ENCODE measurements around the gene WDR75. TPM values are rescaled to one million over a fixed set of nuclear protein-coding genes. Genes with fewer than 3 reads are reported as not detected.

Gene WDR75
- total RNA-seq, 1 donor from 2014 or later = 90.7 TPM

DNA sequence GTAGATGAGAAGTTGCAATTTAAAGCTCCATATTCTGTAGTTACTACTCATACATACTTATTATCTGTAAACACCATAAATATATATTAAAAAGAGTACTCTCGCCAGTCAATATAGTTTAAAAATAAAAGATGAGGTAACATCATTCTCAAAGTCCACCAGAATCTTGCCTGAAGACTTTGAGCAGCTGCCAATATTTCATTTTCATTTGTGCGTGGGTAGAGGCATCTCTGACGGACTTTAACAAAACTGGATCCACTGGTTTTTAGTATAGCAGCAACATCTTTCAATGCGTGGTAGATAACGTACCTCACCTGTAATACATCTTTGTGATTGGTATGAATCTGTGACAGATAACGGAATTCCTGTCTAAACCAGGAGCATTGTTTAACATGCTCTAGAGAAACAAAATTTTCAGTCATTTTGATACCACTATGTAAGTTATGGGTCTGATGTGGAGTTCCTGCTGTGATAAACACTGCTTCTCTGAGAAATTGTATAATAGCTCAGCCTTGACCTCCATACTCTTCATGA, 45.0 kb downstream of the WDR75 start:
- no peak overlapping the region for H3K27ac Mint-ChIP-seq
- H3K4me1 Mint-ChIP-seq (ENCODE audit: low read depth) = no peaks in the 10 kb centered on the region
- DNase-seq (ENCODE audit: low spot score) = no peak
- no peaks in the 10 kb centered on the region for H3K9me3 Mint-ChIP-seq
- H3K27me3 Mint-ChIP-seq (ENCODE audit: low read depth) = peaks cover 1% of the 10 kb centered on the region
- no peaks in the 10 kb centered on the region for H3K36me3 Mint-ChIP-seq (ENCODE audit: low read depth)
- H3K4me3 Mint-ChIP-seq (ENCODE audit: low read depth) = no peak overlapping the region
- intact Hi-C loops (cut with micrococcal nuclease) = no loop called here

DNA sequence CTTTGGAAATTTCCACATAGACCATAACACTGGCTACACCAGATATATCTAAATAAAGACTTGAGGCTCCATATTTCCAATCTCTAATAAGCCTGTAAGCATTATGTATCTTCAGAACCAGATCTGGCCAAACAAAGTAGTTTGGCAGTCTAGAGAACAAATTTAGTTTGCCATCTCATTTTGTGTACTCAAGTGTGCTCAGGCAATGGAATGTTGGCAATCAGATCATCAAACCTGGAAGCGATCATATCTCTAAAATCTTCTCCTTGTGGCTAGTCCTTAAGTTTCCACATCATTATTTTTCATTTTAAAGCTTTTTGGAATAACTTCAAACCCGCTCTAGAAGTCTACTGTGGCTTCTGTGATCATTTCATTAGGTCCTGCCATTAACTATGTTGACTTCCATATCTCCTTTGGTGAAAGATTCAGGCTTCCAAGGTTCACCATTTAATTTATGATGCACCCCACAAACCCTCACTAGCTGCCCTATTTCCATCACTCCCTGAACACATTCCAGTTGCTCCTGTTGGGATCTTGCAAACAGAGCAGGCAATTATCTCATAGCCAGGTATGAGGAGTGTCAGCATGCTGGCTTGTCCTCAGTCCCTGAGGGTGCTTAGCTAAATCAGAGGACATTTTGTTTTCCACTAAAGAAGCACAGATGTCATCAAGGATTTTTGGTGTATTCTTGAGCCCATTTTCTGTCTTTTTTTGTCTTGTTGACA, 46.2 kb downstream of the WDR75 start:
- H3K36me3 Mint-ChIP-seq (ENCODE audit: low read depth) = no peaks in the 10 kb centered on the region
- intact Hi-C loops (cut with micrococcal nuclease) = no loop called here
- no peaks in the 10 kb centered on the region for H3K4me1 Mint-ChIP-seq (ENCODE audit: low read depth)
- no peak overlapping the region for H3K4me3 Mint-ChIP-seq (ENCODE audit: low read depth)
- no peaks in the 10 kb centered on the region for H3K9me3 Mint-ChIP-seq
- no peak overlapping the region for H3K27ac Mint-ChIP-seq
- H3K27me3 Mint-ChIP-seq (ENCODE audit: low read depth) = peaks cover 1% of the 10 kb centered on the region
- DNase-seq (ENCODE audit: low spot score) = no peak

DNA sequence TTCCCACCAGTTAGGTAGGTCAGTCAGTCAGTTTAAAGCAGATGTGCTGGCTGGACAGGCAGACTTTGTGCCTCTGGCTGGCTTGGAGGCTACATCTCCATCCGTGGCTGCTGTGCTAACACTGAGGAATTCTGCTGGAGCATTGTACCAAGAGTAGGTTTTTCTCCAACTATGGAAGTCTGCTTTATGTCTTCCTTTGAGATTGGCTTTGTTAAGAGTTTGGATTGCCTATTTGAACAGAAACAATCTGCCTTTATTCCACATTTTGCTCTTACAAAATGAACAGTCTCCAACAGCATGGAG, 46.7 kb downstream of the WDR75 start:
- no peak overlapping the region for H3K27ac Mint-ChIP-seq
- H3K9me3 Mint-ChIP-seq = no peaks in the 10 kb centered on the region

DNA sequence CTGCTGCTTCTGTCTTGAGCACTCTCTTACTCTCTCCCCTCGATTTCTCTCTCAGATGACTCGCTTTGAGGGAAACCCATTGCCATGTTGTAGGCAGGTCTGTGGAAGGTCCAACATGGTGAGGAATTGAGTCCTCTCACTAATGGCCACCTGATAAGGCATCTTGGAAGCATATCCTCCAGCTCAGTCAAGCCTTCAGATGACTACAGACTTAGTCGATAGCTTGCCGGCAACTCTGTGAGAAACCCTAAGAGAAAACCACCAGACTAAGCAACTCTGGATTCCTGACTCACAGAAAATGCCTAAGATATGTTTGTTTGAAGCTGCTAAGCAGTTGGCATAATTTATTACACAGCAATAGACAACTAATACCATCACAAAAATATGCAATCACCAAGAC, 51.2 kb downstream of the WDR75 start:
- Mint-ChIP-seq H3K4me3 (ENCODE audit: low read depth) (no peak overlapping the region), H3K27me3 (ENCODE audit: low read depth) (peaks cover 3% of the 10 kb centered on the region), H3K9me3 (no peaks in the 10 kb centered on the region), H3K4me1 (ENCODE audit: low read depth) (no peaks in the 10 kb centered on the region), H3K27ac (no peak overlapping the region), H3K36me3 (ENCODE audit: low read depth) (no peaks in the 10 kb centered on the region)
- DNase-seq (ENCODE audit: low spot score) = no peak
- intact Hi-C loops (cut with micrococcal nuclease) = no loop called here

More for the DNA sequence above, 46.7 kb downstream of the WDR75 start:
- intact Hi-C loops (cut with micrococcal nuclease) = no loop called here
- Mint-ChIP-seq H3K36me3 (ENCODE audit: low read depth) (no peaks in the 10 kb centered on the region), H3K4me3 (ENCODE audit: low read depth) (no peak overlapping the region), H3K27me3 (ENCODE audit: low read depth) (peaks cover 2% of the 10 kb centered on the region), H3K4me1 (ENCODE audit: low read depth) (no peaks in the 10 kb centered on the region)
- DNase-seq (ENCODE audit: low spot score) = no peak

DNA sequence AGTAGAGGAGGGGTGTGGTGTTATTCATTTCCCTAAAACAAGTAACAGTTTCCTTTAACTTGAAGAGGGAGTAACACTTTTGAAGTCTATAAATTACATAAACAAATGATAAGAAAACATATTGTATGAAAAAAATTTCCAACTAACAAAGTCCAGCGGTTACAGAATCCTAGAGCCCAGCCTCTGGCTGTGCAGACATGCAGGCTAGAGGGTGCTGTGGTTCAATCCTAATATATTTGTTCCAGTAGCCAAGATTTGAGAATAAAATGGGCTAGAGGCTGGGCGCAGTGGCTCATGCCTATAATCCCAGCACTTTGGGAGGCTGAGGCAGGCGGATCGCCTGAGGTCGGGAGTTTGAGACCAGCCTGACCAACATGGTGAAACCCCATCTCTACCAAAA, 56.9 kb downstream of the WDR75 start:
- Mint-ChIP-seq H3K27ac (no peak overlapping the region), H3K4me3 (ENCODE audit: low read depth) (no peak overlapping the region), H3K4me1 (ENCODE audit: low read depth) (no peaks in the 10 kb centered on the region), H3K36me3 (ENCODE audit: low read depth) (no peaks in the 10 kb centered on the region), H3K27me3 (ENCODE audit: low read depth) (peaks cover 3% of the 10 kb centered on the region), H3K9me3 (no peaks in the 10 kb centered on the region)
- intact Hi-C loops (cut with micrococcal nuclease) = no loop called here
- DNase-seq (ENCODE audit: low spot score) = no peak

DNA sequence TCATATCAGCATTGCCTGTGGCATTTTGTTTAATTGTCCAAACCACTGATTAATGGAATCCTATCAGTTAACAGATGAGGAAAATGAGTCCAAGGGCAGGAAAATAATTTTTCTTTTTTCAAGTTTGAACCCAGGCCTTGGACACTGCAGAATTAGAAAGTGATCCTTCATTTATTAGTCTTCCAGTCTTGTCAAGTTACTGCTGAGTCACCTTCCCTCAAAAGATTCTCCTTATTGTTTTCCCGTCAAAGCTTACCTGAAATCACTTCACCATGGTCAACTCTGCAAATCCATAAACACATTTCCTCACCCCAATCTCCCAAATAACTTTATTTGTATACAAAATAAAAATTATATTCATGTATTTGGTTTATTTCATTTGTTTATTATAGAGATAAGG, 57.9 kb downstream of the WDR75 start:
- H3K4me1 Mint-ChIP-seq (ENCODE audit: low read depth) = no peaks in the 10 kb centered on the region
- no peak overlapping the region for H3K4me3 Mint-ChIP-seq (ENCODE audit: low read depth)
- no peaks in the 10 kb centered on the region for H3K36me3 Mint-ChIP-seq (ENCODE audit: low read depth)
- no peaks in the 10 kb centered on the region for H3K9me3 Mint-ChIP-seq
- no peak for DNase-seq (ENCODE audit: low spot score)
- peaks cover 3% of the 10 kb centered on the region for H3K27me3 Mint-ChIP-seq (ENCODE audit: low read depth)
- intact Hi-C loops (cut with micrococcal nuclease) = no loop called here
- no peak overlapping the region for H3K27ac Mint-ChIP-seq

DNA sequence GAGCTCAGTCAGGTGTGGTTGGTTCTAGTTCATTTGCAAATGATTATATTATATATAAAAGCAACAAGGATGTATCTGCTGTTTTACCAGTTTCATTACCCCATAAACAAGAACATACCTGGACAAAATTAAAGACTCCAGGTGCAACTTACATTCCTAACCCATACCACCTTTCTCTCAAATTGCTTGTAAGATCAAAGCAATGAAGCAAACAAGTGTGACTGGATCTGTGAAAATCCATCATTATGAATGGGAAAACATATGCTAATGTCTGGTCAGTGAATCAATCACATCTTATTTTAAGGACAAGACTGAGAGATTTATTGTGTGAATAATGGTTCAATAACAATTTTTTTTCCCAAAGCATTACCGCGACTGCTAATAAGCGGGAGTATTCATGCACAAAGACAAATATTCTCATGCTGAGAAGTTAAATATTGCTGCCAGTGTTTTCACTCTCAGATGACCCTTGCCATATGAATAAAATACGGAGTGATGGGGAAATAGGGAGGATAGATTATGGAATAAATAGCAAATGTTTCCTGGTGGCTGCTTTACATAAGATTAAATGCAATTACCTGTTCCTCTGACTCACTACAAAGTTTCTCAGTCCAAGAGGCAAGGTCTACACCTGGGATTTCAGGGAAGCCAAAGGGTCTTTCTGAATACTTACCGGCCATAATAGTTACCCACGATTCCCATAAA, 59.3 kb downstream of the WDR75 start:
- H3K9me3 Mint-ChIP-seq = no peaks in the 10 kb centered on the region
- intact Hi-C loops (cut with micrococcal nuclease) = no loop called here
- no peak overlapping the region for H3K27ac Mint-ChIP-seq
- H3K4me1 Mint-ChIP-seq (ENCODE audit: low read depth) = peaks cover 6% of the 10 kb centered on the region
- H3K27me3 Mint-ChIP-seq (ENCODE audit: low read depth) = peaks cover 3% of the 10 kb centered on the region
- H3K36me3 Mint-ChIP-seq (ENCODE audit: low read depth) = no peaks in the 10 kb centered on the region
- H3K4me3 Mint-ChIP-seq (ENCODE audit: low read depth) = no peak overlapping the region
- no peak for DNase-seq (ENCODE audit: low spot score)

DNA sequence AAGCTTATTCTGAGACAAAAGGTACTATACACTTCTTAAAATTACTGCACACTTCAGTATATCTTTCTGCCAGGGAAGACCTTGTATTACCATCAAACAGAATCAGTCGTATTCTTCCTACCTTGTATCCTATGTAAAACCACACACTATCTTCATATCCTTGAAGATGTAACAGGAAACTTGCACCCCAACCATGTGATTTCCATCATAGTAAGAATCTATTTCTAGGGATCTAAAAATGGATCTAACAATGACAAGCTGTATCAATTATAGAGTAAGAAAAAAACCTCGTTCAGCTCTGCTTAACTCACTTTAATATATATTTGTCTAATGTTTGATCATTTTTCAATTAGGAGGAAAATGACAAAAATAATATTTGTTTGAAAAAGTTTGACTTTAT, 60.2 kb downstream of the WDR75 start:
- H3K4me1 Mint-ChIP-seq (ENCODE audit: low read depth) = peaks cover 11% of the 10 kb centered on the region
- no peaks in the 10 kb centered on the region for H3K9me3 Mint-ChIP-seq
- no peaks in the 10 kb centered on the region for H3K36me3 Mint-ChIP-seq (ENCODE audit: low read depth)
- H3K4me3 Mint-ChIP-seq (ENCODE audit: low read depth) = no peak overlapping the region
- no peak overlapping the region for H3K27ac Mint-ChIP-seq
- intact Hi-C loops (cut with micrococcal nuclease) = no loop called here
- no peak for DNase-seq (ENCODE audit: low spot score)
- H3K27me3 Mint-ChIP-seq (ENCODE audit: low read depth) = peaks cover 3% of the 10 kb centered on the region

DNA sequence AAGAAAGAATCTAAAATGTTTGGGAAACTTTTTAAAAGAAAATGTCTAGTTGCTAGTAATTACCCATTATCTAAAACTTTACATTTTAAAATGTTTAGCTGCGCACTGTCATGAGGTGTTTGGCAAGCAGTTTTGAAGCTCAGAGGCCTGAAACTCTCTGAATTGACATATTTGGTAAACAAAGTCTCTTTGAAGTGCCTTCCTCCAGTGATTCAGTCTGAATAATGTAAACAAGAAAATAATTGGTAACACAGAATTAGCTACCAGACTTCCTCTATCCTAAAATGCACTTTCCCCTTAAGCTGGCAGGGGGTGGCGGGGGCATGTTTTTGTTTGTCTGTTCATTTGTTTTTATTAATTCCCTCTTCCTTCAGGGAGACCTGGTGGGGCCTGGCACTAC, 61.4 kb downstream of the WDR75 start:
- intact Hi-C loops (cut with micrococcal nuclease) = no loop called here
- no peaks in the 10 kb centered on the region for H3K9me3 Mint-ChIP-seq
- peaks cover 13% of the 10 kb centered on the region for H3K4me1 Mint-ChIP-seq (ENCODE audit: low read depth)
- peaks cover 3% of the 10 kb centered on the region for H3K27me3 Mint-ChIP-seq (ENCODE audit: low read depth)
- DNase-seq (ENCODE audit: low spot score) = no peak
- no peak overlapping the region for H3K4me3 Mint-ChIP-seq (ENCODE audit: low read depth)
- no peak overlapping the region for H3K27ac Mint-ChIP-seq
- no peaks in the 10 kb centered on the region for H3K36me3 Mint-ChIP-seq (ENCODE audit: low read depth)

DNA sequence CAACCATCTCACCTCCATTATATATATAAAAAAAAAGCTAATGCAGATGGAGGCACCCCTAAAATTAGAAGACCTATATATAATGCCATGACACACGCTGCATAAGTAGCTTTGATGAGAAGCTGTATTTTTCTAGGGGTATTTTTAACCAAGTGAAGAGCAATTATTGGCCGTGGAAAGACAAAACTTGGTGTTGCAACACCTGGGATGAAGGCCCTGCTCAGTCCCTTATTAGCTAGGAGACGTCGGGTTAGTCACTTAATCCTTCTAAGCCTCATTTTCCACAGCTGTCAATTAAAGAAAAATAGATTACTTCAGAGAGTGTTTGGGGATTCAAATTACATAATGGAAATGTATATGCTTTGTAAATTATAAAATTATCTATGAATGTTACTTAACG, 63.0 kb downstream of the WDR75 start:
- intact Hi-C loops (cut with micrococcal nuclease) = no loop called here
- Mint-ChIP-seq H3K9me3 (no peaks in the 10 kb centered on the region), H3K4me1 (ENCODE audit: low read depth) (peaks cover 13% of the 10 kb centered on the region), H3K4me3 (ENCODE audit: low read depth) (no peak overlapping the region), H3K36me3 (ENCODE audit: low read depth) (no peaks in the 10 kb centered on the region), H3K27ac (no peak overlapping the region), H3K27me3 (ENCODE audit: low read depth) (peaks cover 1% of the 10 kb centered on the region)
- DNase-seq (ENCODE audit: low spot score) = no peak

DNA sequence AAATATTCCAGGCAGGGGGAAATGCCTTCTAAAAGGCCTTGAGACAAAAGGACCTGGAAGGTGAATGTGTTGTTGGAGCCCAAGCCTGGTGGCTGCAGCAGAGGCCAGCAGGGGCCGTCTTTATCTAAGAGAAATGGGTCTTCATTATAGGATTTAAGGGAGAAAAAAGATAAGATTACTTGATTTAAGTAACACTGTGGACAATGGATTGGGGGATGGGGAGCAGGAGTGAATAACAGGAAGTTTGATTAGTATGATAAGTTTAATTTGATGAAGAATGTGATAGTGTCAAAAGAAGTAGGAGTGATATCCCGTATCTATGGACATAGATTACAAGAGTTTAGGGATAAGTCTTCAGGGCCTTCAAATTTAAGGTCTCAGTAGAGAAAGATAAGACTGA, 64.2 kb downstream of the WDR75 start:
- intact Hi-C loops (cut with micrococcal nuclease) = no loop called here
- H3K4me1 Mint-ChIP-seq (ENCODE audit: low read depth) = peaks cover 13% of the 10 kb centered on the region

DNA sequence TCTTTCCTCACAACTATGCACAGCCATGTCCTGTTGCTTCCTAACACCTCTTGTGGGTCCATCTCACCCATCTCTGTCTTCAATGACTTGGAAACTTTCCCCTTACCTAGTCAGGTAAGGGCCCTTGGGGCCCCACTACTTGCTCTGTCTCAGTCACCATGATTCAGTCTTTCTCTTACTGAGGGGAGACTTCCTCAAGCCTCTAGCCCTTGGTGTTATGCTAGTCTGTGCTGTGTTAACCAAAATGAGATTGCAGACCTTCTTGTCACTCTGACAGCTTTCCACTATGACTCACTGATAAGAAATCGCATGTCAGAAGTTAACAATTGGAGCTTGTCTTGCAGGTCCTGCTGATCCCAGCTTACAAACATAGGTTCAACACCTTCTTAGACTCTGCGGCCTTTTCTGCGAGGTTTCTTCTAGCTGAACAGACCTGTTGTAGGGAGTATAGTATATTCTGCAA, 65.3 kb downstream of the WDR75 start:
- Mint-ChIP-seq H3K9me3 (no peaks in the 10 kb centered on the region), H3K27me3 (ENCODE audit: low read depth) (no peaks in the 10 kb centered on the region), H3K27ac (no peak overlapping the region), H3K4me1 (ENCODE audit: low read depth) (peaks cover 13% of the 10 kb centered on the region), H3K4me3 (ENCODE audit: low read depth) (no peak overlapping the region), H3K36me3 (ENCODE audit: low read depth) (no peaks in the 10 kb centered on the region)
- intact Hi-C loops (cut with micrococcal nuclease) = no loop called here
- no peak for DNase-seq (ENCODE audit: low spot score)

More for the DNA sequence above, 64.2 kb downstream of the WDR75 start:
- no peak for DNase-seq (ENCODE audit: low spot score)
- H3K9me3 Mint-ChIP-seq = no peaks in the 10 kb centered on the region
- H3K27ac Mint-ChIP-seq = no peak overlapping the region
- no peaks in the 10 kb centered on the region for H3K36me3 Mint-ChIP-seq (ENCODE audit: low read depth)
- H3K27me3 Mint-ChIP-seq (ENCODE audit: low read depth) = no peaks in the 10 kb centered on the region
- H3K4me3 Mint-ChIP-seq (ENCODE audit: low read depth) = no peak overlapping the region

DNA sequence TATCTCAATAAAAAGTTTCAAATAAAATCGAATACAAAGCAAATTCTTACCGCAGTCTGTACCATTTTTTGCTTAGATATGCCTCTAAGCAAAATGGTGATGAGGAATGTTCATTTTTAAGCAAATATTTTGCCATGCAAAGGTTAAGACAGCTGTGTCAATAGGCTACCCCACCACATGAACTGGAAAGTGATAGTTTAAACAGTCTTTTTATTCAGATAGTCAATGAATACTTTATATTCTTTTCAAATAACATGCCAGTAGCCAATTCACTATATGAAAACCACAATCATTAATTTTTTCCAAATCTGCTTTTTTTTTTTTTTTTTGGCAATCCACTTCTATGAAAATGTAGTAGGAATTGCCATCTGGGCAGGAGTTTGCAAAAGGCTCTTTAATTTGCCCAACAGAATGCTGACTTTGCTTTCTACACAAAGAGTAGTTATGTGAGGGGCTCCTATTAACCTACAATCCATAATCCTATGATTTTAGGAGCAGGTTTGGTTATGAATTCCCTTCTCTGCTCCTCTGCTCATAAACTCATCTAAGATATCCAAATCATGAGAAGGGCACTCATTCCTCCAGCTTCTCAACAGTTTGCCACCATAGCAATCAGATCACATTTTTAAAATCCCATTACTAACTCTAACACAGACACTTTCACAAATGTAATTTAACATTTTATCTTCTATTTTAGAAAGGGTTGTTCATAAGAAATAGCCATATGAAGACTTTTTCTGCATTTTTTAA, 70.1 kb downstream of the WDR75 start:
- Mint-ChIP-seq H3K4me1 (ENCODE audit: low read depth) (peaks cover 3% of the 10 kb centered on the region), H3K36me3 (ENCODE audit: low read depth) (no peaks in the 10 kb centered on the region), H3K4me3 (ENCODE audit: low read depth) (no peak overlapping the region), H3K27ac (no peak overlapping the region), H3K27me3 (ENCODE audit: low read depth) (peaks cover 11% of the 10 kb centered on the region), H3K9me3 (no peaks in the 10 kb centered on the region)
- no peak for DNase-seq (ENCODE audit: low spot score)
- intact Hi-C loops (cut with micrococcal nuclease) = no loop called here
